Measurements from ENCODE around the gene VPS13D.

Gene VPS13D

DNA sequence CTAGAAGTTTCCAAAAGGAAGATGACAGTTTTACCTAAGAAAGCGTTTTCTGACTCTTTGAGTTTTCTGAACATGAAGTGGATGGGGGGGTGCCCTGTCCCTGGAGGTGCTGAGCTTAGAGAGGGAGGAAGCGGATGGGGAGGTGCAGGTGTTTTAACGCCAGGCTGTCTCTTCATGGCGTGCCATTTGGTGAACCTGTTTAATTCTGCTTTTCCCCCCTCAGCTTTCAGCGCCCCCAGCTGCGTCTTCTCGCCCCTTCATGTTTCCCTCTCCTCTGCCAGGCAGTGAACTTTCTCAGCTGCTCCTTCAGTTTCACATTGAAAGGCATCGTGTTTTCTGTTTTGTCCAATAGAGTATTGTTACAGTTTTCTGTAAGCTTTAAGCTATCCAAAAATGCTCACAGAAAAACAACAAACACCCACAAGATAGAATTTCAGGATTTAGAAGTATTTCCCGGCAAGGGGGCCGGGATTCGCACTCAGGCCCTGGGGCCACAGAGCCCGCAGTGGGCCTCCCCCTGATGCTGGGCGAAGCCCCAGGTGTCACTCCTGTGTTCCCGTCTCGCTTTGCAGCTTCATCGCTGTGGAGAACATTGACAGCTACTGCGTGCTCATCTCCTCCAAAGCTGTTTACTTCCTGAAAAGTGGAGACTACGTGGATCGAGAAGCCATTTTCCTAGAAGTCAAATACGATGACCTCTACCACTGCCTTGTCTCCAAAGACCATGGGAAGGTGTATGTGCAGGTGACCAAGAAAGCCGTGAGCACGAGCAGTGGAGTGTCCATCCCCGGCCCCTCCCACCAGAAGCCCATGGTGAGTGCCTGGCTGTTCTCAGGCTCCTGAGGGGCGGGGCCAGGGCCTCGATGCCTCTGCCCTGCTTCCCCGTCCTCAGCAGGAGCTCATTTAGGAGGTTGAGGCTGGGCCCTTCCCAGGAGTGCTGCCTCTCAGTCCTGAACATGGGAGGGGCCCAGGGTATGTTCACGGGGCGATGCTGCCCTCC is 276.8 kb downstream of the VPS13D start:
- TF ChIP-seq, protein P1, sequence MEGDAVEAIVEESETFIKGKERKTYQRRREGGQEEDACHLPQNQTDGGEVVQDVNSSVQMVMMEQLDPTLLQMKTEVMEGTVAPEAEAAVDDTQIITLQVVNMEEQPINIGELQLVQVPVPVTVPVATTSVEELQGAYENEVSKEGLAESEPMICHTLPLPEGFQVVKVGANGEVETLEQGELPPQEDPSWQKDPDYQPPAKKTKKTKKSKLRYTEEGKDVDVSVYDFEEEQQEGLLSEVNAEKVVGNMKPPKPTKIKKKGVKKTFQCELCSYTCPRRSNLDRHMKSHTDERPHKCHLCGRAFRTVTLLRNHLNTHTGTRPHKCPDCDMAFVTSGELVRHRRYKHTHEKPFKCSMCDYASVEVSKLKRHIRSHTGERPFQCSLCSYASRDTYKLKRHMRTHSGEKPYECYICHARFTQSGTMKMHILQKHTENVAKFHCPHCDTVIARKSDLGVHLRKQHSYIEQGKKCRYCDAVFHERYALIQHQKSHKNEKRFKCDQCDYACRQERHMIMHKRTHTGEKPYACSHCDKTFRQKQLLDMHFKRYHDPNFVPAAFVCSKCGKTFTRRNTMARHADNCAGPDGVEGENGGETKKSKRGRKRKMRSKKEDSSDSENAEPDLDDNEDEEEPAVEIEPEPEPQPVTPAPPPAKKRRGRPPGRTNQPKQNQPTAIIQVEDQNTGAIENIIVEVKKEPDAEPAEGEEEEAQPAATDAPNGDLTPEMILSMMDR (IDR thresholded peaks at IDR 0.05; ENCODE audit: control extremely low read depth, extremely low read depth, low read depth, missing control alignments), result no peak
- no peak for DNase-seq (ENCODE audit: extremely low spot score)
- ChIA-PET CTCF (interaction anchor here (1.0 to 1.4 kb wide), 3 partner anchors 9 to 18 kb away, joined by 3 to 4 read pairs (median 3); no protein-coding TSS in a partner anchor), POLR2A (no interaction called here)

DNA sequence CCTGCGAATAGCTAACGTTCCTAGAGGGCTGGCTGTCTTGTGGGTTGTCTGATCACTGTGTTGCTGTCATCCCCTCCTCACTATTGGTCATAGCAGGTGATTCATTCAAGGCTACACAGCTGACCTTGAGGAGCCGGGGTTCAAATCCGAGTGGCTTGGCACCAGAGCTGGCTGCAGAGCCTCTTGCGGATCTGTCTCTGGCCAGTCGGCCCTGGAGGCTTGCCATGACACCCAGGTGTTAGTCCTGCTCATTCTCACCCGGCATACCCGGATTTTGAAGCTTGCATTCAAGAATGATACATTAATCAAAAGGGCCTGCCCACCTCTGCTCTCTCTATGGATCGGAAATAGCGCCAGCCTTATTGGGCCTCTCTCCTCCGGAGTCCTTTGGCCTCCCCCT is 277.8 kb downstream of the VPS13D start:
- ChIA-PET POLR2A (no interaction called here), CTCF (interaction anchor here (1.0 kb wide), 1 partner anchor 16 kb away, joined by 3 read pairs; no protein-coding TSS in a partner anchor)
- no peak for DNase-seq (ENCODE audit: extremely low spot score)
- TF ChIP-seq, protein P1 (IDR thresholded peaks at IDR 0.05; ENCODE audit: control extremely low read depth, extremely low read depth, low read depth, missing control alignments), result no peak

DNA sequence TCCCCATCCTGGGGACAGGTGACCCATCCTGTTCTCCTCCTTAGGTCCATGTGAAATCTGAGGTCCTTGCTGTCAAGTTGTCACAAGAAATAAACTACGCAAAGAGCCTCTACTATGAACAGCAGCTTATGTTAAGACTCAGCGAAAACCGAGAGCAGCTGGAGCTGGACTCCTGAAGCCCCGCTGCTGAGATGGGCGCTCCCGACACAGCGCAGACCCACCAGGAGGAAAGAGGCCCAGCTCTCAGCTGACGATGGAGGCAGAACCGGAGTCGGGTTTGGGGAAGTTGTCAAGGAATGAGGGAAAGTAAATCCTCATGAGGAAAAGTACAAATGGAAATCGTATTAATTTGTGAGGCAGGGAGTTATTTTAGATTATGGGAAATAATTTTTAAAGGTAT is 279.0 kb downstream of the VPS13D start:
- ChIA-PET POLR2A (no interaction called here), CTCF (no interaction called here)
- DNase-seq (ENCODE audit: extremely low spot score), result no peak
- TF ChIP-seq, protein P1 (IDR thresholded peaks at IDR 0.05; ENCODE audit: control extremely low read depth, extremely low read depth, low read depth, missing control alignments), result no peak

DNA sequence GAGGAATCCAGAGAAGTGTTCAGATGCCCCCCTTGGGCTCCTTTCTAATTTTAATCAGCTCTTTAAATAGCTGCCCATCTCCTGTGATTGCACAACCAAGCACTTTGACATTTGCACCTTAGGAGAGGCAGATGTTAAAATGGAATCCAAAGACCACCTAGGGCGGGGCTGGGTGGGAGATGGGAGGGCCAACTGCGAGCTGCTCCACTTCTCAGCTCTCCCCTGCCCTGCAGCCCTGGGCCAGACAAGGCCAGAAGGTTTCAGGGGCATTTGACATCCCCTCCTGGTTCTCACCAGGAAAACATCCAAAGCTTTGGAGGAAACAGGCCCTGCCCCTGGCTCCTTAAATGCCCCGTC is 281.3 kb downstream of the VPS13D start:
- POLR2A ChIA-PET, result no interaction called here
- DNase-seq (ENCODE audit: extremely low spot score), result no peak
- TF ChIP-seq, protein P1 (IDR thresholded peaks at IDR 0.05; ENCODE audit: control extremely low read depth, extremely low read depth, low read depth, missing control alignments), result no peak
- CTCF ChIA-PET, result interaction anchor here (0.7 to 2.3 kb wide), 3 partner anchors 10 to 109 kb away, joined by 3 to 7 read pairs (median 5); no protein-coding TSS in a partner anchor

DNA sequence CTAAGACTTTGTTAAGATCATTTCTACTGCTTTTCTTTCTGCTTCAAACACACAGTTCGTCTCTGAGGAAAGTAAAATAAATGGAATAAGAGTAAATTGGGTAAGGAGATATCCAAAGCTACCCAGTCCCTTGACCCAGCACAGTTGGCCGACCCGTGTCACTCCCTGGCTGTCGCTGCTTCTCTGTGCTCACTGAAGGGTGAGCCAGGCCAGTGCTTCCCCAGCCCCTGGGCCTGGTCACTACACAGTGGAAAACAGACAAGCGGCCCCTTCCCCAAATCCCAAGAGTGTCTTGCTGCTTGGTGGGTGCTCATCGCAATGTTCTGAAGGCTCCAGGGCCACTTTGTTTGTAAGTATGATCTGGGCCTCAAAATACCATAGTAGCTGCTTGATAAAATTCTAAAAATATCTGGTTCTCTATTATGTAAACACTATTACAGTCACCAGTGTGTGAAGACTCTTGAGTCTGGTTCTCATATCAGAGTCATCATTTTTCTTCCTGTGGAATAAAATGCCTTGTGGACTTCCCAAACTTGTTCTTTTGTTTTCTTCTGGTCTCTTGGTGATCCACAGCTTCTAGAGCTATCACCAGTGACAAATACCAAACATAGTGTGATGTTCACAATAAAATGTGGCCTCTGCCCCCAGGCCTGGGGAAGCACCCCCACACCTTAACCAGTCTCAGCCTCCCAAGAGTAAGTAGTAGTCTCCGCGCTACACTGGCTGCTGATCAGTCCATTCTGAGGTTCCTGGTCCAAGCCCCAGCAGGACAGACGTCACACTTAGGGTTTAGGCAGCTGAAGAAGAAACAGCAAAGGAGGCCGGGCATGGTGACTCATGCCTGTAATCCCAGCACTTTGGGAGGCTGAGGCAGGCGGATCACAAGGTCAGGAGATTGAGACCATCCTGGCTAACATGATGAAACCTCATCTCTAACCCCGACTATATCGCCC is 282.0 kb downstream of the VPS13D start:
- ChIA-PET POLR2A (no interaction called here), CTCF (interaction anchor here (2.1 to 2.3 kb wide), 2 partner anchors 21 to 108 kb away, joined by 5 to 7 read pairs; no protein-coding TSS in a partner anchor)
- TF ChIP-seq, protein P1 (IDR thresholded peaks at IDR 0.05; ENCODE audit: control extremely low read depth, extremely low read depth, low read depth, missing control alignments), result no peak
- DNase-seq (ENCODE audit: extremely low spot score), result no peak

DNA sequence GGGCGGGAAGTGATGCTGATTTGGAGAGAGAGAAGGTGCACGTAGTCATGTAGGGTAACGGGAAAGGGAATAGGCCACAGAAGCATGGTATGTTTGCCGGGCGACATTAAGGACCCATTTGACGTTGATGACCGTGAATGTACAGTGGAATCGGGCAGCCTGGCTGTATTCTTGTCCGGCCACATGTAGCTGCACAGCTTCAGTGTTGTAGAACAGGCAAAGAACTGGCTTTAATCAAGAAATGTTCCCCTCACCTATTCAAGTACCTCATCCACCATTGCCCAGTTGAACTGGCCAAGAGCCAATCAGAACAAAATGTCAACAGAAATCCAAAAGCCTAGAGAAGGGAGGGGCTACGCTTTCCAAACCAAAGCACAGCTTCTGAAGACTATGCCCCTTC is 283.4 kb downstream of the VPS13D start:
- POLR2A ChIA-PET, result no interaction called here
- DNase-seq (ENCODE audit: extremely low spot score), result no peak
- TF ChIP-seq, protein P1 (IDR thresholded peaks at IDR 0.05; ENCODE audit: control extremely low read depth, extremely low read depth, low read depth, missing control alignments), result no peak
- CTCF ChIA-PET, result no interaction called here
